H1 (cell line): ENCODE measurements around the gene HES1. TPM values are rescaled to one million over a fixed set of nuclear protein-coding genes. Genes with fewer than 3 reads are reported as not detected.

Experiments
- KDM5A ChIP-seq: fragments of 200-600 bp; IDR thresholded peaks from 2 replicates; pipeline ENCODE4 v1.7.1; 2012; ENCODE audit warnings: mild to moderate bottlenecking, low read length, inconsistent platforms, mixed read lengths
- NANOG ChIP-seq: IDR thresholded peaks from 2 replicates; pipeline ENCODE4 v1.6.1; 2011; ENCODE audit warnings: low read length, low read depth, mild to moderate bottlenecking, inconsistent platforms; ENCODE audit not compliant: insufficient read depth, poor library complexity, severe bottlenecking
- RXRA ChIP-seq: IDR thresholded peaks from 2 replicates; pipeline ENCODE4 v1.6.1; 2011; ENCODE audit warnings: low read depth, mild to moderate bottlenecking, low read length, moderate library complexity; ENCODE audit not compliant: insufficient read depth
- polyA plus RNA-seq, 7 experiments: library from polyadenylated mRNA; depleted of rRNA in 3 of 7; stranded (reverse) in 5 of 7; unstranded in 2 of 7; fragments of >200 nt in 5 of 7; fragments of 200-250 nt in 2 of 7; gene quantifications; 1 replicate in 5 of 7; 2 replicates in 1 of 7; 4 replicates in 1 of 7; pipeline versions ENCODE4 v1.2.1 to v1.2.3, GENCODE V29; 2011 to 2013; ENCODE audit warnings: missing spikeins in 2 of 7, mixed read lengths in 2 of 7
- total RNA-seq: library from RNA; stranded (reverse); fragmentation: NEBNext Ultra II Directional; extraction: Animal tissue kit (Norgen Biotek cat#: 25700); gene quantifications from 2 replicates; pipeline ENCODE4 v1.2.1, GENCODE V29; 2021

HES1 gene
- total and polyA plus RNA-seq, 2 of the 8 experiments (the other 6 are each of a cell fraction or from before 2014, with no cell fraction given) = 7.9 to 12.9 TPM

DNA sequence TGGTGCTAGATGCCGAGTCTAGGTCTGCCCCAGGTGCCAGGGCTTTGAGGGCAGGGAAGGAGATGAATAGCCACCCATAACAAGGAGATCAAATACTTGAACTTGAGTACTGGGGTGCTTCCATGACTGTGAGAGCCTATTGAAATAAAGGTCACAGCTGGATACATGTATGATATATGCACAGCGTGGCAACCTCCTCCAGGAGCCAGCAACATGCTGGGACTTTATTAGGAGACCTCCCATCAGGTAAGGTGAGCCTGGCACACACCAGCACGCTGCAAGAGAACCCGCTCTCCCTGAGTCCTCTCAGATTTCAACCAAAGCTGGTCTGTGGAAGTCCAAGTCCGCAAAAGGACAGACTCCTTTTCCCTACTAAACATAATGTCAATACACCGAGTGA, 10.5 kb upstream of the HES1 start (continued):
- no peak for TF ChIP-seq RXRA
- no peak for TF ChIP-seq KDM5A
- no peak for TF ChIP-seq NANOG
- TF ChIP-seq, all 59 proteins: peak for 0
